KOPT-K1 (cell line): ENCODE results near the gene TLE5.

Experiments used
- H3K27ac ChIP-seq: fragments of 200-600 bp; sonication (generic); 2 replicates; pipeline ENCODE4 v1.5.1; 2016; ENCODE audit warnings: antibody characterized with exemption, mild to moderate bottlenecking, low read depth, low read length; ENCODE audit not compliant: poor library complexity, severe bottlenecking
- H3K36me3 ChIP-seq: fragments of 200-600 bp; sonication (generic); 2 replicates; pipeline ENCODE4 v1.5.1; 2017; ENCODE audit warnings: antibody characterized with exemption, mild to moderate bottlenecking, low read length, moderate library complexity; ENCODE audit not compliant: insufficient read depth
- H3K9me3 ChIP-seq: fragments of 200-600 bp; sonication (generic); 2 replicates; pipeline ENCODE4 v1.5.1; 2017; ENCODE audit warnings: antibody characterized with exemption, low read length, mild to moderate bottlenecking; ENCODE audit not compliant: insufficient read depth, poor library complexity, severe bottlenecking

The TLE5 gene

DNA sequence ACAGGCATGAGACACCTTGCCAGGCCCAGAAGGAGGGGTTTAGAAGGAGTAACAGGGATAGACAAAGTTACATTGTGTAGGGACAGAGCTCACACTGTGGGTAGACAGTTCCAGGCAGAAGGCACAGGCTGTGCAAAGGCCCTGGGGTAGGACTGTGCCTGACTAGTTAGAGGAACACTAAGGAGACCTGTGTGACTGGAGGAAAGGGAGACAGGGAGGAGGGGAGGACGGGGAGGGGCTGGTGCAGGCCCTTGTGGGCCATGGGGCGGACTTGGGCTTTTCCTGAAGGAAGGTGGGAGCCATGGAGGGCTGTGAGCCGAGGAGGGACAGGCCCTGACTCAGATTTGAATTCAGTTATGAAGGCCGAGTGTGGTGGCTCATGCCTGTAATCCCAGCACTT, 17.3 kb upstream of the TLE5 start:
- Histone ChIP-seq H3K27ac (no peak overlapping the region), H3K9me3 (no peaks in the 10 kb centered on the region), H3K36me3 (no peaks in the 10 kb centered on the region)

- Histone ChIP-seq H3K9me3 (no peaks in the 10 kb centered on the region), H3K27ac (no peak overlapping the region), H3K36me3 (no peaks in the 10 kb centered on the region)
Observed at GRCh38 chr19:3075605-3076431, 13.5 kb upstream of the TLE5 start.

GRCh38 chr19:3073931-3074595, 11.8 kb upstream of the TLE5 start:
- no peak overlapping the region for H3K27ac ChIP-seq
- H3K36me3 ChIP-seq = no peaks in the 10 kb centered on the region
- no peaks in the 10 kb centered on the region for H3K9me3 ChIP-seq

DNA sequence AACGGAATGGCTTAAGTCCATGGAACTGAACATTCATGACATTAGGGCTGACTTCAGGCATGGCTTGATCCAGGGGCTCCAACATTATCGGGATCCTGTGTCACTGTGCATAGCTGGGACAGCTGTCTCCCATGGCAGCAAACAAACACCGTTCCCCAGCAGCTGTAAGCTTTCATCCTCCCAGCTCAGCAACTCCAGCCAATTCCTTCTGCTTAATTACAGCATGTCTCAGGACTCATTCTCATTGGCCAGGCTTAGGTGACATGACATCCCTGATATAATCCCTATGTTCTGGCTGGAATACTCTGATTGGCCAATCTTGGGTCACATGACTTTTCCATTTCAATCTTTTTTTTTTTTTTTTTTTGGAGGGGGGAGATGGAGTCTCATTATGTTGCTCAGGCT, 10.9 kb upstream of the TLE5 start:
- Histone ChIP-seq H3K36me3 (no peaks in the 10 kb centered on the region), H3K27ac (no peak overlapping the region), H3K9me3 (no peaks in the 10 kb centered on the region)

DNA sequence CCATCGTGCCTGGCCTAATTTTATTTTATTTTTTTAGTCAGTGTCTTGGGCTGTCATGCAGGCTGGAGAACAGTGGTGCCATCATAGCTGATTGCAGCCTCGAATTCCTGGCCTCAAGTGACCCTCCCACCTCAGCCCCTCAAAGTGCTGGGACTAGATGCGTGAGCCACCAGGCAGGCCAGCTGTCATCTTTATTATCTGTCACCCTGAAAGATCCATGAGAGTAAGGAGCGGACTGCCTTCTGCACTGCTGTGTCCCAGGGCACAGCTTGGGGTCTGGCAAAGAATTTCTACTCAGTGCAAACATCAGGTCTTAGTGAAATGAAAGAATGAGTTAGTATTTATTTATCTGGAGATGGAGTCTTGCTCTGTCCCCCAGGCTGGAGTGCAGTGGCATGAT, 9.5 kb upstream of the TLE5 start:
- H3K9me3 ChIP-seq = no peaks in the 10 kb centered on the region
- no peaks in the 10 kb centered on the region for H3K36me3 ChIP-seq
- no peak overlapping the region for H3K27ac ChIP-seq

- Histone ChIP-seq H3K36me3 (no peaks in the 10 kb centered on the region), H3K27ac (no peak overlapping the region), H3K9me3 (no peaks in the 10 kb centered on the region)
Observed at GRCh38 chr19:3068071-3068470, 5.8 kb upstream of the TLE5 start.

DNA sequence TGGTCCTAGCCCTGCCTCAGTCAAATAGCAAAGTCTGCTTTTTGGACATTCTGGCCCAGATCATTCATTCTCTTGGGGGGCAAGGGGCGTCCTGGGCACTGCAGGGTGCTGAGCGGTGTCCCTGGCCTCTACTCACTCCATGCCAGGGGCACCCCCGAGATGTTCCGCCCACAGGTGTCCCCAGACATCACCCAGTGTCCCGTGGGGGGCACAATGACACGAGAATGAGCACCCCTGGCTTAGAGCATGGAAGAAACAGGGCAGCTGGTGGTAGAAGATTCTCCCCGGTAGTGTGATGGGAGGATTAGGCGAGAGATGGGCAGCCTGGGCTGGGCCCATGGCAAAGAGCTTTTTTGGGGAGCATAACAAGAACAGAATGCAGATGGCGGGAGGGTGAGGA, 5.3 kb upstream of the TLE5 start:
- Histone ChIP-seq H3K27ac (no peak overlapping the region), H3K36me3 (no peaks in the 10 kb centered on the region)

DNA sequence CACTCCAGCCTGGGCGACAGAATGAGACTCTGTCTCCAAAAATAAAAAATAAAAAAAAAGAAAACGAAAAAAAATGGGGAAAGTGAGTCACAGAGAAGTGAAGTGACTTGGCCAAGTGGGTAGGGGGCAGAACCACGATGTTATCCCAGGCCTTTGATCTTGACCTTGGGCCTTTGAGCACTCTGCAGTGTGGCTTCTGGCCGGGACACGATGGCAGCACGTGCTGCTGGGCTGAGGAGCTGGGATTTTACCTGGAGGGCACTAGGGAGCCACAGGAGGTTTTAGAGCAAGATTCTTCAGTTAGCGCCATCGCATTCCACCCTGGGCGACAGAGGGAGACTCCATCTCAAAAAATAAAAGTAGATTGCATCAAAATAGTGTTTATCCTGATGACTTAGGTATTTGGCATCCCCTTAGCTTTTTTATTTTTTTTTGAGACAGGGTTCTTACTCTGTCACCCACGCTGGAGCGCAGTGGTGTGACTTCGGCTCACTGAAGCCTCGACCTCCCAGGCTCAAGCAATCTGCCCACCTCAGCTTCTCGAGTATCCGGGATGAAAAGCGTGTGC, 4.3 kb upstream of the TLE5 start:
- no peaks in the 10 kb centered on the region for H3K9me3 ChIP-seq
- H3K36me3 ChIP-seq = no peaks in the 10 kb centered on the region
- no peak overlapping the region for H3K27ac ChIP-seq

More for the DNA sequence above, 5.3 kb upstream of the TLE5 start:
- no peaks in the 10 kb centered on the region for H3K9me3 ChIP-seq

- Histone ChIP-seq H3K36me3 (peaks cover 3% of the 10 kb centered on the region; the same call in 1 of the 2 replicates), H3K27ac (no peak overlapping the region), H3K9me3 (no peaks in the 10 kb centered on the region)
Observed at GRCh38 chr19:3065675-3066357, 3.5 kb upstream of the TLE5 start.

GRCh38 chr19:3064011-3064330, 1.7 kb upstream of the TLE5 start:
- no peaks in the 10 kb centered on the region for H3K9me3 ChIP-seq
- H3K36me3 ChIP-seq = peaks cover 21% of the 10 kb centered on the region
- no peak overlapping the region for H3K27ac ChIP-seq

GRCh38 chr19:3061182-3062161, 823 bp downstream of the TLE5 start:
- peaks cover 46% of the 10 kb centered on the region for H3K36me3 ChIP-seq
- no peaks in the 10 kb centered on the region for H3K9me3 ChIP-seq
- peak overlapping the region; percentile 88 for H3K27ac ChIP-seq

DNA sequence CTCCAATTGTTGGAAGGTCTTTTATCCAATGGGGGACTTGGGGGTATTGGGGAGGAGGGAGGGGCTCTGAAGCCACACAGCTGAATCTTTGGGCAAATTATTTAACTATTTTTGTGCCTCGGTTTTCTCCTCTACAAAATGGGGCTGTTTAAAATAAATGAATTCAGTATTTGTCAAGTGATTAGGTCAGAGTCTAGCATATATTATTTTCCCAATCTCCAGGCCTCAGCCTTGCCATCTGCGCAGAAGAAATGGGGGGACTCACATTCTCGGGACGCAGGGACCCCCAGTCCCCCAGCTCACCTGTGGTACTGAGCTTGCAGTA, 1.5 kb downstream of the TLE5 start:
- Histone ChIP-seq H3K9me3 (no peaks in the 10 kb centered on the region), H3K27ac (peak overlapping the region; percentile 88), H3K36me3 (peaks cover 53% of the 10 kb centered on the region)

GRCh38 chr19:3059653-3060052, 2.6 kb downstream of the TLE5 start:
- Histone ChIP-seq H3K36me3 (peaks cover 64% of the 10 kb centered on the region), H3K27ac (no peak overlapping the region), H3K9me3 (no peaks in the 10 kb centered on the region)

DNA sequence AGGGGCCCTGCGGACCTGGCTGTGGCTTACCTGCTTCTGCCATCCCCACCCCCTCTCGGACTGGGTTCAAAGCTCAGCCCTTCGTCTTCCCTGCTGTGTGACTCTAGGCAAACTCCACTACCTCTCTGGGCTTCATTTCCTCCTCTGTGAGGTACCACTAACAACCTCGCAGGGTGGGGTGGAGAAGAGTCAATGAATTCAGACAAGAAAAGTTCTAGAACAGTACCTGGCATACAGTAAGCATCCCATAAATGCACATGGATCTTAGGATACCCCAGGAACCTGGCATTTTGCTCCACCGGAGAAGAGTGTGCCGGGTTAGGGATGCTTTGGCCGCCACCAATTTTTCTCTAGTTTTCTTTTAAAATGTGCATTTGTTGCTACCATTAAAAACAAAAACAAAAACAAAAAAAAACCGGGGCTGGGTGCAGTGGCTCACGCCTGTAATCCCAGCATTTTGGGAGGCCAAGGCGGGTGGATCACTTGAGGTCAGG, 3.4 kb downstream of the TLE5 start:
- Histone ChIP-seq H3K9me3 (no peaks in the 10 kb centered on the region), H3K27ac (no peak overlapping the region), H3K36me3 (peaks cover 72% of the 10 kb centered on the region)
